RCC 7860 (cell line): Measurements from ENCODE around the gene ANKH.
A peak's percentile ranks its signal among the peaks of the same experiment; 100 is the strongest.
"Not testable (repeated sequence)": the region's sequence is repeated elsewhere in the genome, so short reads cannot be mapped to it uniquely, and the experiment has no call there.

Source experiments
- DNase-seq: peaks from one replicate; pipeline ENCODE4 v3.0.0-alpha.2; 2015; ENCODE audit warnings: low spot score
- FAIRE-seq: peaks from 2 replicates; lab custom pipeline; 2012; peaks lifted over from hg19 to GRCh38; lab: Jason Lieb, UNC

Gene ANKH

DNA sequence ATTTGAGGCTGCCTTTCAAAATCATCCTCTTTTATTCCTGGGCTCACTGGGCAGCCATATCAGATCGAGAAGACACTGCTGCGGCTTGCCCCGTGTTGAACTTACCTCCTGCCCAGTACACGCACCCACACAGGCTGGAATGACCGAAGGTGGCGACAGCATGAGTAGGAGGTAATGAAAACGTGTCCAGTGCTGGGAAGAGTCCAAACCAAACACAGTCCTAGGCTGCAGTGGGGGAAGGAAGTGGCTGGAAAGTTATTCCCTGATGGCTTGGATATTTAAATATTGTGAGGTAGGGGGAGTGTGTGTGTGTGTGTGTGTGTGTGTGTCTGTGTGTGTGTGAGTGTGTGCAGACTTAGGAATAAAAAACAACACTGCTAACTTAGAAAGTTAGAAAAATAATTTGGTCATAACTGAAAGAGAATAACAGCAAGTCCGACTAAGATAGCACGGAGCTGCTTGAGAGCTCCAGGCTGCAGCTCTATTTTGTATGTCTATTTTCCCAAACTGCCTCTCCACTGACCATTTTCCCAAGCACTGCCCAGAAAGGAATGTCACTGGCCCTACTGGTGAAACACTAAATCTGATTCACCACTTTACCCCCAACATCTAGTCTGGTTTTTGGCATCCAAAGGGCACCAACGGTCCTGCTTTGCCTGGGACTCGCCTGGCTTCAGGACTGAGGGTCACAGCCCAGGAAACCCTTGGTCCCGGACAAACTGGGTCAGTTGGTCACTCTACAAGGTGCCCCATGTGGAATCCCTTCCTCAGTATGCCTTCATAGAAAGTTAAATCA lies 41.2 kb downstream of the ANKH start:
- FAIRE-seq (no peak), DNase-seq (no peak)

GRCh38 chr5:14829396-14829795 lies 42.2 kb downstream of the ANKH start:
- DNase-seq (no peak), FAIRE-seq (no peak)

DNA sequence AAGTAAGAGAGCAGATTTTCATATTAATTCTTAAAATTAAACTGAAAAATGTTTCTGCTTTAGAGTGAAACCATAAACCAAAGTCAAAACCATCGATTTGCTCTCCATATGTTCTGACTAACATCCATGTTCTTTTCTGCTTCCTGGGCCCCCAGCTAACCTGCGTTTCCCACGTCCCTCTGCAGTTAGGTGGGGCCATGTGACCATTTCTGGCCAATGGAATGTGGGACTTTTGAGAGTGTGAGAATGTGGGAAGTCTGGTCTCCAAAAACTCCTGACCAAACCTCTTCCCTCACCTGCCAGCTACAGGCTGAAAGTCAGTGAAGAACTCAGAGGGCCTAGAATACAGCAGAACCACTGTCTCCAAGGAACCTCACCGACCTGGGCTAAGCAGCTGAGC lies 44.9 kb downstream of the ANKH start:
- FAIRE-seq (no peak), DNase-seq (no peak)

DNA sequence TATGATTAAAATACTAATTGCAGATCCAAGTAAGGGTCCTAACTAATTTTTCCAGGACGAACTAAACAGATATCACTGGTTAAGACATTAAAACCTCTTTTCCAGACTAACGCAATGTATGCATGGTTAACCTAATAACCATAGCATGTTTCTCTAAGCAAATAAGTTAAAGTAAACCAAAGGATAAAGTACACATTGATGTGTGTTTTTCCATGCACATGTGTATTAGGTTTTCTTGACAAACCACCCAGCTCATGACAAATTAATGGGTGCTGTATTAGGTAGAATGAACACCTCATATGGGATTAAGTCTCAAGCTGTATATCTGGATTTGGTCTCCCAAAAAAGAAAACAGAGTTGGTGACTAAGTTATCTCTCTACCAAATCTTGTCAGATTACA lies 45.6 kb downstream of the ANKH start:
- no peak for DNase-seq
- FAIRE-seq = no peak

GRCh38 chr5:14824499-14824898 lies 47.1 kb downstream of the ANKH start:
- FAIRE-seq (no peak), DNase-seq (no peak)

GRCh38 chr5:14821100-14821845 lies 50.3 kb downstream of the ANKH start:
- FAIRE-seq (no peak), DNase-seq (no peak)

GRCh38 chr5:14818931-14819790 lies 52.4 kb downstream of the ANKH start:
- DNase-seq (no peak), FAIRE-seq (no peak)

- FAIRE-seq, DNase-seq: not testable (repeated sequence)
Measured at GRCh38 chr5:14817762-14818136, 53.8 kb downstream of the ANKH start.

- DNase-seq = peak; percentile 32
- FAIRE-seq = peak; percentile 55
Measured at GRCh38 chr5:14816999-14817761, 54.4 kb downstream of the ANKH start.

DNA sequence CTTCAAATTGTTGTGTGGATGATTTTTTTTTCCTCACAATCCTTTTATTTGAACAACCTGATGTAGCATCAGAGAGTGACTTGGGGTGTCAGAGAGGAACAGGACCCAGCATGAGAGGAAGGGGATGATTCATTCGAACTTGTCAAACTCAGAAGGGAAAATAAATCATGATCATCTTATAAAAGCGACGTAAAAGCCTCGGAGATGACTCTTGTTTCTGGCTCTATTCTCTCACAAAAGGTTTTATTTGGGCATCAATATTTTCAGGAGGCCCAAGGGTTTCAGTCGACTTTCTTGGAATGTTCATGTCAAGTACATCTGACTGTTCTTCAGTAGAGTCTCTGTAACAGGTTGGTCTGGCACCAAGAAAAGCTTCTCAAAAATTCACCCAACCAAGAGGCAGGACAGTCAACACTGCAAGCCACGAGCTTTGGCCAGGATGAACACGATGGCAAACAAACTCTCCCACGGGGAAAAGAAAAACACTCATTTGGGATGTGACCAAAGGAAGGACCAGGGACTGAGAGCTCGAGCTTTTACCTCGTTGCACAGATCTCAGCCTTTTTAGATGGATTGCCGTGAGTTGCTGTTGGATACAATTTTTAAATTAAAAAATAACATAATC lies 55.1 kb downstream of the ANKH start:
- FAIRE-seq (no peak), DNase-seq (no peak)

- no peak for DNase-seq
- no peak for FAIRE-seq
Measured at GRCh38 chr5:14813747-14814146, 57.8 kb downstream of the ANKH start.

- DNase-seq (no peak), FAIRE-seq (no peak)
Measured at GRCh38 chr5:14812166-14812565, 59.4 kb downstream of the ANKH start.

DNA sequence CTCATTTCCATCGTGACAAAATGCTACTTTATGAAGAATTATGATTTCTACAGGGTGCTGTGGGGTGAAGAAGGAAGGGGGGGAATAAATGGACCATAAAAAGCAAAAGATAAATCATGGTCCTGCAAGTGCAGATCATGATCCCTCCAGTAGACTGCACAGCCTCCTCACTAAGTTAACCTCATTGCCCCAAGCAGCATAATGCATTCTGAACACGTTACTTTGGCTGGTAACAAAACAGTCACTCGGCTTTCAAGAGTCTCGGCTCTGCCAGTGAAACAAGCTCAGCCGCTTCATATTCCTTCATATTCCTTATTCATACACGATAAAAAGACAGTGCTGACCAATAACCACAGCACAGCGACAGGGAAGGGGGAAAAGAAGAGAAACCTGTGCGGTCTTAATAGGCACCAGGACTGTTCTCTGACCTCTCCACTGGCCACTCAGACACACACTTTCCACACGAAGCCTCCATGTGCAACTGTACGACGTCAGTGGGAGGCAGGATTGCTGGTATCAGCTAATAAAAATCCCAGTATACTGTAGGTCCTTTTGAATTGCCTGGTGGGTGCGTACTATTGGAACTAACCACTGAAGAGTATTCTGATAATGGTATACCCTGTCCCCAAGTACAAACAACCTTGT lies 60.5 kb downstream of the ANKH start:
- DNase-seq (no peak), FAIRE-seq (no peak)

GRCh38 chr5:14810282-14810681 lies 61.3 kb downstream of the ANKH start:
- no peak for FAIRE-seq

DNA sequence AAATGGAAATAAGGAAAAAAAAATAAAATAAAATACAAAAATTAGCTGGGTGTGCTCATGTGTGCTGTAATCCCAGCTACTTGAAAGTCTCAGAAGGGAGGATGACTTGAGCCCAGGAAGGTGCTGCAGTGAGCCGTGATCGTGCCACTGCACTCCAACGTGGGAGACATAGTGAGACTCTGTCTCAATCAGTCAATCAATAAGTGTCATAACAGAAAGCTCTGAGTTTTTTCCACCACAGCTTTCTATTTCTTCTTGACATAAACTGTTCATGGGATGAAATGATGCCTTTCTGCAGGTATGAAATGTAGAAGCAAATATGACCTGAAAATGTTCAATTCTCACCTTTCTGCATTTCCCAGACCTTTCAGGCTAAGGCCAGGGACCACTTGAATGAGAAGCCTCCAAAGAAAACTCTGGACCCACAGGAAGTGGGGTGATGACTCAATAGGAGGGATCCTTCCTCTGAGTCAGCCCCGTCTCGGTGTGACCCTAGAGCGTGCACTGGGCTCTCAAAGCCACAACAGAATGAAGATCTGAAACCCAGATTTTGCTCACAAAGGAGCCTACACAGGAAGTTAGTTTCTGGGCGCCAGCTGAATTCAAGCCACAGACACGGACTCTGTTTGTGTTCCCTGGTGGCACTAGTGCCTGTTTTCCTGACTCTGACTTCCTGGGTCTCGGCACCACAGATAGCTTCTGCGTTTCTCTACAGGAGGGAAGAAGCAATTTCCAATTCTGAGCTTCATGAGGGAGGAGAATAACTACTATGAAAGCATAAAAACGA lies 62.0 kb downstream of the ANKH start:
- DNase-seq = peak; percentile 90
- peak; percentile 90 for FAIRE-seq

More at GRCh38 chr5:14810282-14810681, 61.3 kb downstream of the ANKH start:
- DNase-seq = no peak

GRCh38 chr5:14807471-14807870 lies 64.1 kb downstream of the ANKH start:
- FAIRE-seq = no peak
- DNase-seq = no peak

DNA sequence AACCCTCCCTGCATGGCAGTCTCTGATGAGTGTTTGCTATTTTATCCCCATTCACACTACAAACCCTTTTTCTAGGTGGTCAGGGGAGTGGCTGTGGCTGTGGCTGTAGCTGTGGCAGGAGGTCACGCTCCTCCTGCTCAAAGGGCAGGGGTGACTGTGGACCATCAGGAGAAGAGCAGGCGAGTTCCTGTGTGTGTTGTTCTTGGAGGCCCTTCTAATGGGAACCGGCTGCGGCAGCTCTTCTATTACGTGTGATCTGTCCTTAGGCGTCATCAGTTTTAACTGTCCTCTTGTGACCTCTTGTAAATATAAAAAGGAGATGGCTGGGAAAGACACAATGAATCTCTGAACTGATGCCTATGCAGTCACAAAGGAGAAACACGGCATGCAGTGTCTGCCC lies 65.1 kb downstream of the ANKH start:
- no peak for DNase-seq

GRCh38 chr5:14802541-14802940 lies 69.0 kb downstream of the ANKH start:
- DNase-seq (no peak), FAIRE-seq (no peak)

More for the DNA sequence above, 65.1 kb downstream of the ANKH start:
- no peak for FAIRE-seq

GRCh38 chr5:14801792-14802191 lies 69.8 kb downstream of the ANKH start:
- FAIRE-seq (no peak), DNase-seq (no peak)
